ENCODE measurements around the gene FAM156B. TPM values are rescaled to one million over a fixed set of nuclear protein-coding genes. Genes with fewer than 3 reads are reported as not detected.
A peak's percentile ranks its signal among the peaks of the same experiment; 100 is the strongest.
"Not testable (repeated sequence)": the region's sequence is repeated elsewhere in the genome, so short reads cannot be mapped to it uniquely, and the experiment has no call there.

FAM156B gene
- total RNA-seq, 1 donor from 2014 or later: 14.1 TPM

- Histone ChIP-seq H3K79me2 (ENCODE audit: low read depth) (no peaks in the 10 kb centered on the region), H3K9me3 (ENCODE audit: low read depth) (no peaks in the 10 kb centered on the region), H3K27me3 (no peaks in the 10 kb centered on the region), H3K27ac (peak overlapping the region; percentile 73), H2AFZ (replicated peaks) (no peak overlapping the region), H3F3A (ENCODE audit: low read depth) (peaks cover 23% of the 10 kb centered on the region), H3K4me3 (peak overlapping the region; percentile 63), H3K4me2 (peak overlapping the region; percentile 71), H3K9ac (no peak overlapping the region), H4K20me1 (ENCODE audit: low read depth) (no peaks in the 10 kb centered on the region), H3K36me3 (no peaks in the 10 kb centered on the region), H3K4me1 (peaks cover 10% of the 10 kb centered on the region)
- DNase-seq (ENCODE audit: low spot score): peak; percentile 94
- Mint-ChIP-seq H3K4me3 (peak overlapping the region; percentile 92), H3K27ac (peak overlapping the region; percentile 99), H3K36me3 (no peaks in the 10 kb centered on the region), H3K4me1 (peaks cover 9% of the 10 kb centered on the region), H3K27me3 (ENCODE audit: insufficient read depth, low read depth) (peaks cover 3% of the 10 kb centered on the region), H3K9me3 (peaks cover 3% of the 10 kb centered on the region)
- TF ChIP-seq EZH2phosphoT487 (IDR thresholded peaks at IDR 0.05) (no peak), CTCF (IDR thresholded peaks at IDR 0.05) (no peak), EZH2 (IDR thresholded peaks at IDR 0.05) (no peak)
These were observed 37.0 kb downstream of the FAM156B start for GRCh38 chrX:52933976-52934703.

GRCh38 chrX:52934704-52935469 lies 37.8 kb downstream of the FAM156B start:
- peaks cover 10% of the 10 kb centered on the region for H3K4me1 ChIP-seq
- peak overlapping the region; percentile 89 for H3K4me2 ChIP-seq
- peak overlapping the region; percentile 86 for H2AFZ ChIP-seq (replicated peaks)
- H3K27ac Mint-ChIP-seq: peak overlapping the region; percentile 99
- H3K27ac ChIP-seq: peak overlapping the region; percentile 98
- peak overlapping the region; percentile 82 for H3K9ac ChIP-seq
- H3F3A ChIP-seq (ENCODE audit: low read depth): peaks cover 23% of the 10 kb centered on the region
- peak; percentile 94 for DNase-seq (ENCODE audit: low spot score)
- no peaks in the 10 kb centered on the region for H3K9me3 ChIP-seq (ENCODE audit: low read depth)
- H3K4me1 Mint-ChIP-seq: peaks cover 9% of the 10 kb centered on the region
- peaks cover 3% of the 10 kb centered on the region for H3K27me3 Mint-ChIP-seq (ENCODE audit: insufficient read depth, low read depth)
- H3K36me3 ChIP-seq: no peaks in the 10 kb centered on the region
- TF ChIP-seq CTCF (IDR thresholded peaks at IDR 0.05) (peak; percentile 91), EZH2 (IDR thresholded peaks at IDR 0.05) (no peak), EZH2phosphoT487 (IDR thresholded peaks at IDR 0.05) (no peak)
- no peaks in the 10 kb centered on the region for H3K79me2 ChIP-seq (ENCODE audit: low read depth)
- peak overlapping the region; percentile 92 for H3K4me3 Mint-ChIP-seq
- peak overlapping the region; percentile 63 for H3K4me3 ChIP-seq
- no peaks in the 10 kb centered on the region for H3K27me3 ChIP-seq
- H3K36me3 Mint-ChIP-seq: no peaks in the 10 kb centered on the region
- no peaks in the 10 kb centered on the region for H4K20me1 ChIP-seq (ENCODE audit: low read depth)
- no peaks in the 10 kb centered on the region for H3K9me3 Mint-ChIP-seq

GRCh38 chrX:52935470-52935784 lies 38.3 kb downstream of the FAM156B start:
- peak overlapping the region; percentile 89 for H3K4me2 ChIP-seq
- peak overlapping the region; percentile 92 for H3K4me3 Mint-ChIP-seq

GRCh38 chrX:52940704-52941103 lies 43.6 kb downstream of the FAM156B start:
- not testable (repeated sequence) for H3K9me3 ChIP-seq (ENCODE audit: low read depth); H3K27ac Mint-ChIP-seq; H3K36me3 ChIP-seq; DNase-seq (ENCODE audit: low spot score); H3K4me1 Mint-ChIP-seq; H3K4me1 ChIP-seq; H3K9me3 Mint-ChIP-seq; H3F3A ChIP-seq (ENCODE audit: low read depth); H3K36me3 Mint-ChIP-seq; H3K27me3 ChIP-seq; H3K79me2 ChIP-seq (ENCODE audit: low read depth); H3K4me2 ChIP-seq; H3K4me3 ChIP-seq; H3K27ac ChIP-seq; H2AFZ ChIP-seq (replicated peaks); H3K27me3 Mint-ChIP-seq (ENCODE audit: insufficient read depth, low read depth); H3K9ac ChIP-seq; H3K4me3 Mint-ChIP-seq; H4K20me1 ChIP-seq (ENCODE audit: low read depth)

More at GRCh38 chrX:52935470-52935784, 38.3 kb downstream of the FAM156B start:
- not testable (repeated sequence) for H3K36me3 Mint-ChIP-seq; DNase-seq (ENCODE audit: low spot score); H3K4me1 ChIP-seq; H3K36me3 ChIP-seq; H3K9me3 ChIP-seq (ENCODE audit: low read depth); H3K27me3 ChIP-seq; H3K79me2 ChIP-seq (ENCODE audit: low read depth); H3K4me1 Mint-ChIP-seq; H4K20me1 ChIP-seq (ENCODE audit: low read depth); H3K9me3 Mint-ChIP-seq; H3K27me3 Mint-ChIP-seq (ENCODE audit: insufficient read depth, low read depth)
- peaks cover 23% of the 10 kb centered on the region for H3F3A ChIP-seq (ENCODE audit: low read depth)
- H3K27ac Mint-ChIP-seq: peak overlapping the region; percentile 99
- peak overlapping the region; percentile 86 for H2AFZ ChIP-seq (replicated peaks)
- peak overlapping the region; percentile 63 for H3K4me3 ChIP-seq
- H3K27ac ChIP-seq: peak overlapping the region; percentile 98
- H3K9ac ChIP-seq: peak overlapping the region; percentile 82

GRCh38 chrX:52941728-52942127 lies 44.6 kb downstream of the FAM156B start:
- H3K4me2 ChIP-seq; H3K79me2 ChIP-seq (ENCODE audit: low read depth); H3K27ac ChIP-seq; H4K20me1 ChIP-seq (ENCODE audit: low read depth); DNase-seq (ENCODE audit: low spot score); H3K9ac ChIP-seq; H3K36me3 ChIP-seq; H3K27me3 Mint-ChIP-seq (ENCODE audit: insufficient read depth, low read depth); H3K9me3 Mint-ChIP-seq; H3K27ac Mint-ChIP-seq; H3K36me3 Mint-ChIP-seq; H3K9me3 ChIP-seq (ENCODE audit: low read depth); H3K4me3 ChIP-seq; H3K4me3 Mint-ChIP-seq; H3K4me1 ChIP-seq; H3K4me1 Mint-ChIP-seq; H2AFZ ChIP-seq (replicated peaks); H3K27me3 ChIP-seq; H3F3A ChIP-seq (ENCODE audit: low read depth): not testable (repeated sequence)

- not testable (repeated sequence) for H3K36me3 ChIP-seq; H3K27ac ChIP-seq; DNase-seq (ENCODE audit: low spot score); H3K27me3 ChIP-seq; H2AFZ ChIP-seq (replicated peaks); H4K20me1 ChIP-seq (ENCODE audit: low read depth); H3F3A ChIP-seq (ENCODE audit: low read depth); H3K27ac Mint-ChIP-seq; H3K4me3 Mint-ChIP-seq; H3K79me2 ChIP-seq (ENCODE audit: low read depth); H3K4me2 ChIP-seq; H3K9ac ChIP-seq; H3K9me3 Mint-ChIP-seq; H3K4me1 Mint-ChIP-seq; H3K27me3 Mint-ChIP-seq (ENCODE audit: insufficient read depth, low read depth); H3K36me3 Mint-ChIP-seq; H3K4me1 ChIP-seq; H3K4me3 ChIP-seq; H3K9me3 ChIP-seq (ENCODE audit: low read depth)
These were observed 48.8 kb downstream of the FAM156B start for GRCh38 chrX:52945838-52946494.

Data from neural progenitor cell (in vitro differentiated cells).